Neural progenitor cell (in vitro differentiated cells): ENCODE results near the gene GALNT2. TPM values are rescaled to one million over a fixed set of nuclear protein-coding genes. Genes with fewer than 3 reads are reported as not detected.

Experiments
- DNase-seq: peaks from one replicate; pipeline ENCODE4 v3.0.0-alpha.2; 2016; ENCODE audit warnings: low spot score
- H2AFZ ChIP-seq: fragments of 200-600 bp; sonication (generic); replicated peaks from 2 replicates; pipeline ENCODE4 v1.6.1; 2016; ENCODE audit warnings: antibody characterized with exemption
- H3F3A ChIP-seq: fragments of 200-600 bp; sonication (generic); 2 replicates; pipeline ENCODE4 v1.6.1; 2016; ENCODE audit warnings: antibody characterized with exemption, low read depth
- H3K27ac ChIP-seq: fragments of 200-600 bp; sonication (generic); 2 replicates; pipeline ENCODE4 v1.5.1; 2016; ENCODE audit warnings: mild to moderate bottlenecking
- H3K27me3 ChIP-seq: fragments of 200-600 bp; sonication (generic); 2 replicates; pipeline ENCODE4 v1.6.1; 2016; ENCODE audit warnings: mild to moderate bottlenecking, moderate library complexity
- H3K36me3 ChIP-seq: fragments of 200-600 bp; sonication (generic); 2 replicates; pipeline ENCODE4 v1.5.1; 2016
- H3K4me1 ChIP-seq: fragments of 200-600 bp; sonication (generic); 2 replicates; pipeline ENCODE4 v1.6.1; 2016; ENCODE audit warnings: mixed run types
- H3K4me2 ChIP-seq: fragments of 200-600 bp; sonication (generic); 2 replicates; pipeline ENCODE4 v1.6.1; 2016
- H3K4me3 ChIP-seq: fragments of 200-600 bp; sonication (generic); 2 replicates; pipeline ENCODE4 v1.5.1; 2016
- H3K79me2 ChIP-seq: fragments of 200-600 bp; sonication (generic); 2 replicates; pipeline ENCODE4 v1.6.1; 2016; ENCODE audit warnings: low read depth
- H3K9ac ChIP-seq: fragments of 200-600 bp; sonication (generic); 2 replicates; pipeline ENCODE4 v1.6.1; 2016
- H3K9me3 ChIP-seq: fragments of 200-600 bp; sonication (generic); 2 replicates; pipeline ENCODE4 v1.5.1; 2016; ENCODE audit warnings: low read depth
- H4K20me1 ChIP-seq: fragments of 200-600 bp; sonication (generic); 2 replicates; pipeline ENCODE4 v1.6.1; 2016; ENCODE audit warnings: low read depth
- H3K27ac Mint-ChIP-seq: 3 replicates; pipeline ENCODE4 v1.8.0; 2021; ENCODE audit warnings: mixed read lengths
- H3K27me3 Mint-ChIP-seq: 2 replicates; pipeline ENCODE4 v1.8.0; 2022; ENCODE audit warnings: low read depth, mild to moderate bottlenecking, inconsistent platforms, moderate library complexity, mixed read lengths; ENCODE audit not compliant: insufficient read depth
- H3K36me3 Mint-ChIP-seq: 3 replicates; pipeline ENCODE4 v1.8.0; 2021; ENCODE audit warnings: mixed read lengths
- H3K4me1 Mint-ChIP-seq: 3 replicates; pipeline ENCODE4 v1.8.0; 2021; ENCODE audit warnings: mixed read lengths
- H3K4me3 Mint-ChIP-seq: 3 replicates; pipeline ENCODE4 v1.8.0; 2021; ENCODE audit warnings: mild to moderate bottlenecking, moderate library complexity, mixed read lengths
- H3K9me3 Mint-ChIP-seq: 3 replicates; pipeline ENCODE4 v1.8.0; 2020; ENCODE audit warnings: mixed read lengths
- CTCF ChIP-seq: fragments of 200-600 bp; sonication (generic); IDR thresholded peaks from 2 replicates; pipeline ENCODE4 v1.5.1; 2017; ENCODE audit warnings: antibody characterized with exemption, mild to moderate bottlenecking
- EZH2 ChIP-seq: fragments of 200-600 bp; sonication (generic); IDR thresholded peaks from 2 replicates; pipeline ENCODE4 v1.6.1; 2017; ENCODE audit warnings: antibody characterized with exemption, mild to moderate bottlenecking, moderate library complexity
- EZH2phosphoT487 ChIP-seq: fragments of 200-600 bp; sonication (generic); IDR thresholded peaks from 2 replicates; pipeline ENCODE4 v1.6.1; 2017; ENCODE audit warnings: antibody characterized with exemption
- total RNA-seq: library from RNA; depleted of rRNA; stranded (reverse); fragments of >200 nt; gene quantifications from 2 replicates; pipeline ENCODE4 v1.2.3, GENCODE V29; 2015; ENCODE audit warnings: low replicate concordance

Gene GALNT2
- total RNA-seq, 1 donor from 2014 or later: 37.6 TPM

- Mint-ChIP-seq H3K9me3 (peaks cover 7% of the 10 kb centered on the region), H3K27ac (no peak overlapping the region), H3K4me3 (no peak overlapping the region), H3K36me3 (peaks cover 33% of the 10 kb centered on the region), H3K27me3 (no peaks in the 10 kb centered on the region), H3K4me1 (no peaks in the 10 kb centered on the region)
- Histone ChIP-seq H3K4me2 (no peak overlapping the region), H3K36me3 (no peaks in the 10 kb centered on the region), H3K79me2 (no peaks in the 10 kb centered on the region), H4K20me1 (no peaks in the 10 kb centered on the region), H3K9ac (no peak overlapping the region), H3K9me3 (no peaks in the 10 kb centered on the region), H3F3A (no peaks in the 10 kb centered on the region), H3K27me3 (no peaks in the 10 kb centered on the region), H3K27ac (no peak overlapping the region), H2AFZ (no peak overlapping the region), H3K4me3 (no peak overlapping the region), H3K4me1 (no peaks in the 10 kb centered on the region)
- DNase-seq: no peak
- no peak for TF ChIP-seq EZH2phosphoT487
- TF ChIP-seq EZH2: no peak
- TF ChIP-seq CTCF: no peak
Measured at GRCh38 chr1:230240446-230241086, 173.5 kb downstream of the GALNT2 start.

GRCh38 chr1:230242326-230242725 is 175.3 kb downstream of the GALNT2 start:
- Histone ChIP-seq H3K4me1 (peaks cover under 1% of the 10 kb centered on the region), H3K36me3 (no peaks in the 10 kb centered on the region), H3K27me3 (no peaks in the 10 kb centered on the region), H4K20me1 (no peaks in the 10 kb centered on the region), H3K4me3 (no peak overlapping the region), H3K4me2 (no peak overlapping the region), H3K9ac (no peak overlapping the region), H2AFZ (no peak overlapping the region), H3K9me3 (no peaks in the 10 kb centered on the region), H3F3A (no peaks in the 10 kb centered on the region), H3K27ac (no peak overlapping the region), H3K79me2 (no peaks in the 10 kb centered on the region)
- Mint-ChIP-seq H3K27me3 (no peaks in the 10 kb centered on the region), H3K4me1 (no peaks in the 10 kb centered on the region), H3K27ac (no peak overlapping the region), H3K36me3 (peaks cover 29% of the 10 kb centered on the region), H3K9me3 (peaks cover 7% of the 10 kb centered on the region), H3K4me3 (no peak overlapping the region)
- TF ChIP-seq EZH2phosphoT487: no peak
- TF ChIP-seq CTCF: no peak
- no peak for TF ChIP-seq EZH2
- DNase-seq: no peak

- H3K27me3 Mint-ChIP-seq: peaks cover 2% of the 10 kb centered on the region
- no peaks in the 10 kb centered on the region for H3K9me3 ChIP-seq
- peaks cover 9% of the 10 kb centered on the region for H3K4me1 ChIP-seq
- H3K4me3 ChIP-seq: no peak overlapping the region
- peaks cover 29% of the 10 kb centered on the region for H3K36me3 Mint-ChIP-seq
- DNase-seq: no peak
- H3K4me3 Mint-ChIP-seq: no peak overlapping the region
- no peak overlapping the region for H3K27ac ChIP-seq
- H3K79me2 ChIP-seq: no peaks in the 10 kb centered on the region
- H3K36me3 ChIP-seq: no peaks in the 10 kb centered on the region
- no peak overlapping the region for H2AFZ ChIP-seq
- H3K9ac ChIP-seq: no peak overlapping the region
- no peak overlapping the region for H3K4me2 ChIP-seq
- TF ChIP-seq CTCF (no peak), EZH2 (no peak), EZH2phosphoT487 (no peak)
- no peak overlapping the region for H3K27ac Mint-ChIP-seq
- H3K4me1 Mint-ChIP-seq: peaks cover 3% of the 10 kb centered on the region
- no peaks in the 10 kb centered on the region for H3K27me3 ChIP-seq
- H3F3A ChIP-seq: no peaks in the 10 kb centered on the region
- no peaks in the 10 kb centered on the region for H4K20me1 ChIP-seq
- H3K9me3 Mint-ChIP-seq: peaks cover 7% of the 10 kb centered on the region
Measured at GRCh38 chr1:230243146-230243545, 176.1 kb downstream of the GALNT2 start.
